Stimulated activated CD4-positive, alpha-beta T cell treated with anti-CD3 and anti-CD28 coated beads, Interleukin-12 subunit alpha, Interleukin-12 subunit beta, amount 100 ng/mL, for 48 hours (primary cell): Measurements from ENCODE around the gene ARID5B.

Experiments used
- DNase-seq, 3 donors: peaks; one replicate each; pipeline ENCODE4 v3.0.0-alpha.2; 2020; ENCODE audit warnings: low read depth in 2 of 3, low spot score in 1 of 3

The ARID5B gene

DNA sequence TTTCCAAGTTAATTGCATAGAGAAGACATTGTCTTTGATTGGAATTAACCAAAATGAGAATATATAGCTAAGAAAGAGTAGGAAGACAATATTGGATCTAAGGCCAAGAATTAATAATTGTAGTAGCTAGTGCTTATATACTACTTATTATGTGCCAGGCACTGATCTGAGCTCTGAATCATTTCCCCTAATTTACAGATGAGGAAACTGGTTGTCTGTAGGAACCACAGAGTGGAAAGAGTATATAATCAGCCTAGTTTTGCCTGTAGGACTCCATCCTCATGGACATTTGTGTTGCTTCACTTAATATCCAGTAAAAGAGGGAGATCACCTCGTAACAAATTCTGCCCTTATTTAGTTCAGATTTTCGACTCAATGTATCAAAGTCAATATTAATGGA lies 127.9 kb downstream of the ARID5B start:
- DNase-seq, result no peak

DNA sequence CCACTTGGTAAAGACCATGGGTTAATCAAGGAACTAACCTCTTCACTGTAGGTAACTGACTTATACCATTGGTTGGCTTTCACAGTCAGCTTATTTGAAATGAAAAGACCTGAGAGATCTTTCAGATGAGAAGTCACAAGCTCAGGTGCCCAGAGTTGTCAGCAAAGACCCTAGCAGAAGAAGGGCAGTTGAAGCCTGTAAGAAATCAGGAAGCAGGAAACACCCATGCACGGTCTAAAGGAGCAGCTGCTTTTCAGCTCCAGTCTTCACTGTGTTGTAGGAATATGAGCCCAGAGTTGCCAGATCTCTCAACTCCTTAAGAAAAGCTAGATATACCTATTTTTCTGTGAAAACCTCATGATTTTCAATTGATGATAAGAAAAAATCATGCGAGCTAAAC lies 130.0 kb downstream of the ARID5B start:
- no peak for DNase-seq

DNA sequence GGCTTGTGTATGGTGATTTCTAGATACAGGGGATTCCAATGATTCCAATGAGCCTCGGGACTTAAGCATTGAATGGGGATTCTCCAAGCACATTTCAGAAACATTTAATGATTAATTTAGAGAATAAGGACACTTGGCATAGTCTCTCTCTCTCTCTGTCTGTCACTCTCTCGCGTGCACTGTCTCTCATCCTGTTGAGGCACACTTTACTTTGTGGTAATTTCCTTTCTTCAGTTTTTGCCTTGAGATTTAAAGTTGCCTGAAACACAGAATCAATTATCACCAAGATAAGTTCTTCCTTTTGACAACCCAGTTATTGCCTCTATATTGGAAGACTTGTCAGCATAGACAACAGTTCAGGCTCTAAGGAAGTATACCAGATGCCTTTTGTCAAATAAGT lies 131.6 kb downstream of the ARID5B start:
- no peak for DNase-seq

DNA sequence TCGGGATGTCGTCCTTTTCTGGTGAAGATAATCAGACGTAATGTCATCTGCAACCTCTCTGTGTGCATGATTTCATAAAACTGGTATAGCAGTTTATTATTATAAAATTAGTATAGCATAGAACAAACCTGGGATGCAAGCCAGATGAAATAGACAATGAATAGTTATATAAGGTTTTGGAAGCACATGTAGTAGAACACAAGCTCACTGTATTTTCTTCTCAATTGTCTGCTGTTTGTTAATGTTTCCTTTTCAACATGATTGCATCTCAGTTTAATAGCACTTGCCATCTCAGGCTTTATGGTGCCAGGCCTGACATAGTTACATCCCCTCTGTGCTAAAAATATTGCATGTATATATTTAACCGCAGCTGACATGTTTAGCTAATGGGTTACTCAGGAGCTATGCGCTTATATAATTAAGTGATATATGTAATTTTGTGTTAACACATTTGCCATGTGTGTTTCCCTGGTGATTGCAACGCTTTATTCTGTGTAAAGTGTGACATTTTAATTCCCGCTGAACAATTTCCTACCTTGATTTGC lies 132.7 kb downstream of the ARID5B start:
- no peak for DNase-seq

DNA sequence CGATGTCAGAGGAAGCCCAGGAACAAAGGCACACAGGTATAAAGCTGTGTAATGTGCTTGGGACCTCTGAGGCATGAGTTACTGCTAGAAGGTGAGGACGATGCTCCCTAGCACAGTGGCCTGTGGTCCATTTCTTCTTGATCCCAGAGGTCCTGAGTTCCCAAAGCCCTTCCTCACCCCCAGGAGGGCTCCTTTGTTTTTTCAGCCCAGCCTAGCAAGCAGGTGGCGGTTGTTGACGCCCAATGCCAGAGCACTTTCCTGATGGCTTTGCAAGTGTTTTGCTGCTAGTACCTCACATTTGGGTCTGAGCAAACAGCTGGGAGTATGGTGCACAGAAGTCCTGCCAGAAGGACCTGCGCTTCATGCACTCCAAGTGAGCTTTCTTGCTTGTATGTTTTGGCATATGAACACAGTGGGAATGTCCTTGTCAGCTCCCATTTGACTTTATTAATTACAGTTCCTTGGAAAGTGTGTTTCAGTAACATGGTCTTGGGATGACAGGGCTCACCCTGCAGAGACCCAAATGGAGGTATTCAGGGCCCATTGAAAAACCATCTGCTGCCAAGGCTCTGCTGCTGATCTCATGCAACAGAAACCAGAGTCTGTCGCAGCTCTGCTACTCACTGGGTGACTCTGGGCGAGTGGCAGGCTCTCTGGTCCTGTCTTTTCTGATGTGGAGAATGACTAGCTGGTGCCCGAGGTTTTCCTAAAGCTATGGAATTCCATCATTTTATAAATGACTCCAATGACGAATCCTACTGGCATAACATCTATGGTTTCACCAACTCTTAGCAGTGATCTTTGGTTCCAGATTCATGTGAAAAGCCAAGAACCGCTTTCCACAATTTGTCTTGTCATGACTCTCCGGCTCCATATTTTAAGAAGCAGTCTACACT lies 134.9 kb downstream of the ARID5B start:
- no peak for DNase-seq

DNA sequence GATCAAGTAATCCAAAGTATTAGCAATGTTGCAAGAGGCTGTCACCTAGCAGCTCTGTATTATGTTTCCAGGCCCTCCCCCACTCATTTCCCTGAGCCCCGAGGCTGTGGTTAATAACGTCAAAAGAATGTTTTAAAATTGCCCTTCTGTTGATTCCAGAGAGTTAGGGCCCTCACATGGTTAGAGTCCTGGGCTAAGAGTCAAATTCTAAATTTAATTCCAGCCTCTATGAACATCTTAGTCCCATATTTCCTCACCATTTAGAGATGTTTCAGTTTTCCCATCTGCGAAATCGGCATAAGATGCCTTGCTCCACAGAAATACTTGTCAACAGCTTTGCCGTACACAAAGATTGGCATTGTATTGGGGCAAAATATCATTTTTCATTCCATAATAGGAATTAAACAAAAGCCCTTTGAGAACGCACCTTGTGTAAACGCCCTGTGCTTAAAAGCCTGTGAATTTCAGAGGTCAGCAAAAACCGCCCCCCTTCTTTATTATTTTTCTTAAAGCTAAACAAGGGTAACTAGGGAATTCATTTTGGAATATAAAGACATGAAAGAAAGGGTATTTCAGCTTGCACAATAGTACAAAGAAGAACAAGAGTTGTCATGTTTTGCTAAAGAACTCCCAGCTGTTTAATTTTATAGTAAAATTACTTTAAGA lies 135.8 kb downstream of the ARID5B start:
- no peak for DNase-seq

DNA sequence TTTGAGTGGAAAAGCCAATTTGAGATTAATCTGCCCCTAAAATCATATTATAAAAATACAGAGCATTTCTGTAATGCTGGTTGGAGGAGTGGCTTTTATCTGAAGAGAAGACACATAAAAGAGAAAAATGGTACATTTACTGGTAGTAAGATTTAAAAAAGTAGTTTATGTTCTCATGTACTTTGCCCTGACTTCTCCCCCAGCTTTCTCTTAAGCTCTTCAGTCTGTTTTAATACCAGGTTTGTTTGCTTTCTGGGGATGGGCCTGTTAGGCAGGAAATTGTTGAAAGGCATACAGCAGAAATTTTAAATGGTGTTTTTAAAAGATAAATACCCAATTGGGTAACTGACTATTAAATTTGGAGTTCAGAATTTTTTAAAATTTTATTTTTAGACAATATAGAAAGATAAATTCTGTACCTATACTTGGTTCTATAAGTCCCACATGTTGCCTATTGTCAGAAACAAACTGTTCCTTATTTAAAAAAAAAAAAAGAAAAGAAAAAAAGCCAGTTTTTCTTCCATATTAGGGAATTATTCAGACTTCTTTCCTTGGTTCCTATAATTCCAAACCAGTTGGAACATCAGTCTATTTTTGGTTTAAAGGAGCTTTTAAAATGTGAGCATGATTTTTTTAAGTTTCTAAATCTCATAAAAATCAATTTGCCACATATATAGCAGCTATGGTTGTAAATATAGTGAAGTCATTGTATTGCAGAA lies 136.6 kb downstream of the ARID5B start:
- DNase-seq, result no peak

DNA sequence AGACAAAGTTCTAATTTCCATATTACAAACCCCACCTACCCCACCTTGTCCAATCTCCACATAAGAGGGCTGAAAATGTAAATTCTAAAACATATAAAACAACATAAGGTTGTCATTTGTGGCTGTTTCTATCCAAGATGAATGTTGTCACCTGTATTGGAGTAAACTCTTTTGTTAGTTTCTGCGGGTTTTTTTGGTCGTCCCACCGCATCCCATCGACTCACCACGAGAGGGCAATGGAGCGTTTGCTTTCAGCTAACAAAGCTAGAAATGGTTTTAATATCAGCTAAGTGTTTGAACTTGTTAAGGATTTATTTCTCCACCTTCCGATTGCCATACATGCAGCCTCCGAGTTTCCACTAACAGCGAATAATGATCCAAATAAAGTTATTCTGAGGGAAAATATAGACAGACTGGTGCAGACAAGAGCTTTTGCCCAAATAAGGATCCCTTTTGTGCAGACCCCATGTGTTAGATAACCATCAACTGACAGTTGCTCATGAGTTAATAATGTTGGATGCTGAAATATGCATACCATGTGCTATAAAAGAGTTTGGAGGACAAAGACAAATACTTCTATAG lies 137.2 kb downstream of the ARID5B start:
- DNase-seq, result peak; percentile 51 to 67 (median 65)

DNA sequence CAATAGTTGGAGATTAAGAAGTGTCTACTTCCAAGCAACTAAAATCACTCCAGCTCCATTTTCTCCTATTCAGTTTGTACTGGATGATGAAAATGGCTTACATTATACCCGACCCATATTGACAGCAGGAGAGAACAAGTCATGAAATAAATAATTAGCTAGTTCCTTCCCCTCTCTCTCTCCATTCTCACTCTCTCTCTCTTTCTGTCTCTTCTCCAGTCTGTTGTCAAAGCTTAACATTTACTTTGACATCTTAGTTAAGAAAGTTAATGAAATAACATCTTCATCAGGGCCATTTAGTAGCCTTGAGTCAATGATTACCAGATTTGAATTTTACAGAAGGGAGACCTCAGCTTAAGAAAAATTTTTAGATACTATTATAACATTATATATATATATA lies 138.5 kb downstream of the ARID5B start:
- DNase-seq, result no peak

DNA sequence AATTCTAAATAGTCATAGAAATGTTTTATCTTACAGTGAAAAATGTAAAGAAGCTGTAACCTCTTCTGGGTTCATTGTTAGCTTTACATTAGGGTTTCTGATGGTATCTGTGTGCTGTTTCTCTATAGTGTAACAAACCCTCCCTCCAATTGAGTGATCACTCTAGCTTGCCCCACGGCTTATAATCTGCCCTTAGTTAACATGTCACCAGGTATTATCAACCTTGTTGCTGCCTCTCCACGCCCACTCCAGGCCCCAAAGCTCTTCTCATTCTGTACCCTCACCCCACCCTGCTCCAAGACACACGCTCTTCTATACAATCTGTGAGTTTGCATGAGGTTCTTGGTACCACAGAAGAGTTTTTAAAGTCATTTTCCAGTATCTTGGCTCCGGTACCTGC lies 139.4 kb downstream of the ARID5B start:
- no peak for DNase-seq

DNA sequence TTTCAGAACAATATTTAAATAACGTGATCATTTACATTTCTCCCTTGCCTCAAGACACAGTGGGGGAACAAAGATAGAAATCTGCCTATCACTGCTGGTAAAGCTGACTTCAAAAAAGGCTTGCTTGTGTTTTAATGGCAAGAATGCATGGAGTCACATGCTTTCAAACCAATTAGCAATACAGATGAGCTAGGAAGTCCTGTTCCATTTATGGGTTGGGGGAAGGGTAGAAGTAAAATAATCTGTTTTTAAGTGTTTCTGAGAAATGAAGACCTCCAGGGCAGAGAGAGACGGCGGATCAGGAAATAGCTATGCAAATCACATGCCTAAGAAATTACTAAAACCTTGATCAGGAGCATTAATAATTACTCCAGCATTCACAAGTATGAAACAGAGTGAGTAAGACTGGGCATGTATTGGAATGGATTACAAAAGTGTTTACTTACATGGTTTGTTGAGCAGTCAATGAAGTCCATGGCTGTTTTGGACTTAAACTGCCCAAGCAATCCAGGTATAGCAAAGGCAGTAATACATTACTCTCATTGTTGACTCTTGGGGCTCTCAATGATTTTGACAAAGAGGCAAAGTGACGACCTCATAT lies 142.0 kb downstream of the ARID5B start:
- no peak for DNase-seq

DNA sequence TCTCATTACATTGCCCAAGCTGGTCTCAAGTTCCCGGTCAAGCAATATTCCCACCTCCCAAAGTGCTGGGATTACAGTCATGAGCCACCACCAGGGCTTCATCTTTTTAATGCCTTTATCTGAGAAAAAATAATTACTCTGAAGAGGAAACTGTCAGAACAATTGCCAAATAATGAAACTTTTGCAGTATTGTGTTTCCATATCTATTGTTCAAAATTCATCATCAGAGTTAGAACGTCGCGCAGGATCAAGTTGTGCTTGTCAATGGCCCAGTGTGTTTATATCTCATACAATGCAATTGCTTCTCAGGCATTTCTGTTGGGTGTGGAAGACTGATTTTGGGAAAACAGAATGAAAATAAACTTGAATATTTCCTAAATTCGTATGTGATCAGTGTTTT lies 143.1 kb downstream of the ARID5B start:
- no peak for DNase-seq

DNA sequence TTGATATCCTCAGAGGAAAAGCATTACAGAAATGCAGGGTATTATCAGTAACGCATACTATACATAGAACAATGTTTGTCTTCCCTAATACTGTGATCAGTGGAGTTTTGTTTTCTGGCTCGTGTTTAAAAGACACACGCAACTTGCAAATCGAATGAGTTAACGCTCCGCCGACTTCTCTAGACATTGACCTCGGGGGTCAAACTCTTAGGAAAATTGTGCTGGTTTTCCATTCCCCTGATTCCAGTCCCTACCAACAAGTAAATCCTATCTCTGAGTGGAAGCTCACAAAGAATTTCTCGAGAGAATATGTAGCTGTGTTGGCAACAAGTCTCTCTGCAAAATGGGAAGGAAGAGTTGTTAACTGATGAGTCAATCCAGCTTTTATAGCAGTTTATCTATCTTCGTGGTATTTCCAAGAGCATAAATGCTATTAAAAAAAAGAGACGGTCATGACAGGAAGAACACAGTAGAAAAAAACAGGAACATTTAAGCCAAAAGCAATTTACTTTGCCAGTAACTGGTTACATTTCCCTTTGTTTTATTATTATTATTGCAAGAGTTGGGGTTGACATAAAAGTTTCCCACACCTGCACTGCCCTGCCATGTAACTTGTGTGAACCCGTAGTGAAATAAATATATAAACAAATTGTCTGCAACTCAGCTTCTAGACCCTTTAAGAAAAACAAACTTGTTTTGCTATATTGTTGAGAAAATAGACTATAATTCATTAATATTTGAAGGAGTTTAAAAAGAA lies 144.4 kb downstream of the ARID5B start:
- DNase-seq, result no peak

DNA sequence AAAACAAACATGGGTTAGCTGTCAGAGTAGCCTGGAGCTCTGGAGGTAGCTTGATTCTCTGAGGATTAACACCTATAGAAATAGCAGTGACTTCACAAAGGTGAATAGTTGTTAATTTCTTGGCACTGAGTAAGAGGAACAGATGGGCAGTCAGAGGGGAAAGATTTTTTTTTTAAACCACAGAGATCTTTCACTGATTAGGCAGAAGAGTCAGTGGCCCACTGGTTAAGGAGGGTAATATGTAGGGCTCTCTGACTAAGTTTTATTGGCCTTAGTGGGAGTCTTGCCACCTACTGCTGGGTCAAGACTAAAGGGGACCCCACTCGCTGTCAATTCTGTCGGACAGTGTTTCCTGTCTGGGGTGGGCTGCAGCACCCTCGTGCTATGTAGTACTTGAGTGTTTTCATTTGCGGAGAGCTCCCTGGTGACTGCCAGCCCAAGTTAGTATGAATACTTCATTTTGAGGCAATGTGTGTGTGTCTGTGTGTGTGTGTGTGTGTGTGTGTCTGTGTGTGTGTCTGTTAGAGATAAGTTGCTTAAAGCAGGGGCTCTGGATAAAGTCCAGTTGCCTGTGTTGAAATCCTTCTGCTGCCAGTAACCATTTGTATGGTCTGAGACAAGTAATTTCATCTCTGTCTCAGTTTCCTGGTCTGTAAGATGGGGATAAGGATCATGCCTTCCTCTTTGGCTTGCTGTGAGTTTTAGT lies 145.2 kb downstream of the ARID5B start:
- DNase-seq, result no peak

DNA sequence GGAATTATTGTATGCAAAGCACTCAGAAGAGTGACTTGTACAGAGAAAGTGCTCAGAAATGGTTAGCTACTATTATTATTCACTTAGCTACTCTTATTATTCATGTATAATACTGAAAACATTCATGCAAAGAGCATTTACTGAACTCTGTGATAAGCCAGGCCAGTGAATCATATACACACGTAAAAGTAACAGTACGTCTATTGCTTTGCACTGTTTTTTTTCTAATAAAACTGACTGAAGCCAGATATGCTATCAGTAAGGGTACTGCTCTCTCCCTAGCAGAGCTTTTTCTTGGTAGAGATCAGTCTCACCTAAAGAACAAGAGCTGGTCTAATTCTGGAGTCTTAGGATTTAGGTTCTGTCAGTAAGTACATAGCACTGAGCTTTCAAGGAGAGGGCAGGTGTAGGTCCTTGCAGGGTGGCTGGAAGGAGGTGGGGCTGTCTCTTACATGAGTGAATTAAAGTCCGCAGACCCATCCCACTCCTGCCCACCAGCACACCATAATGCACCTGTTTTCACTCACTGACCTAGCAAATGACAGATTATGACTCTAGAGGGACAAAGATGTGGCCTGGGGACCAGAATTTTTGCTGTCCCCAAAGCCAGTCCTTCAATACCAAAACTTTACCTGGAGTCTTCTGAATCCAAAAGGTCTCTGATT lies 145.9 kb downstream of the ARID5B start:
- no peak for DNase-seq

DNA sequence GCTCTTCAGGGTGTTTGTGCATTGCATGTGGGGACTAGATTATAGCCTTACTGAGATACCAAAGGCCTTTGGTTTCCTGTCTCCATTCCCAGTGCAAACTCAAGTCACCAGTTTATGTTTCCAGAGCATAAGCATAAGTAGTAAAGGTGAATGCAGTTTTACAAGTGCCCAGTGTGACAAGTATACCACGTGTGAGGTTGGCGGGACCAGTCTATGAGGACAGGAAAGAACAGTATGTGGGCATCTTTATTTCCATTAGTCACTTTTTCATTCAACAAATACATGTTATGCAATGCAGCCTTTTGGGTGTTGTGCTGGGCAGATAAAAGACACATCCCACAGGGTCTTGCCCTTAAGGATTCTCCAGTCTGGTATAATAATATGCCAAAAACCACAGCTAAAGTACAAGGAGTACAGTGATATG lies 146.5 kb downstream of the ARID5B start:
- DNase-seq, result peak in 2 of 3 donors; percentile 45 to 53

DNA sequence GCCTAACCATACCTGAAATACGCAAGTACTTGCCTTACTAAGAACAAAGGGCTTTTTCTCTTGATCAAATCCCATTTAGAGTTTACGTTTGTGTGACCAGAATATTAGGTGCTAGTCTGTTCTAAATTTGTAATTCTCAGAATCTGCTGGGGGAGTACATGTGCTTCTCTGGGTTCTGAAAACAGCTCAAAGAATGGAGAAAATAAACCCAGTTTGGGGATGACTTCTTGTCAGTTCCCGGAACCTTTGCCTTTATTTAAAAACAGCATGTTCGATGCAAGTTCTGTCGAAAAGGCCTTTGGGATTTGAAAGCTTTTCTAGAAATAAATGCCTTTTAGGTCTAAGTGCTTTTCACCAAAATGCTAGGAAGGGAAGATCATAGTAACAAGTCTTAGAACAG lies 147.0 kb downstream of the ARID5B start:
- DNase-seq, result no peak

DNA sequence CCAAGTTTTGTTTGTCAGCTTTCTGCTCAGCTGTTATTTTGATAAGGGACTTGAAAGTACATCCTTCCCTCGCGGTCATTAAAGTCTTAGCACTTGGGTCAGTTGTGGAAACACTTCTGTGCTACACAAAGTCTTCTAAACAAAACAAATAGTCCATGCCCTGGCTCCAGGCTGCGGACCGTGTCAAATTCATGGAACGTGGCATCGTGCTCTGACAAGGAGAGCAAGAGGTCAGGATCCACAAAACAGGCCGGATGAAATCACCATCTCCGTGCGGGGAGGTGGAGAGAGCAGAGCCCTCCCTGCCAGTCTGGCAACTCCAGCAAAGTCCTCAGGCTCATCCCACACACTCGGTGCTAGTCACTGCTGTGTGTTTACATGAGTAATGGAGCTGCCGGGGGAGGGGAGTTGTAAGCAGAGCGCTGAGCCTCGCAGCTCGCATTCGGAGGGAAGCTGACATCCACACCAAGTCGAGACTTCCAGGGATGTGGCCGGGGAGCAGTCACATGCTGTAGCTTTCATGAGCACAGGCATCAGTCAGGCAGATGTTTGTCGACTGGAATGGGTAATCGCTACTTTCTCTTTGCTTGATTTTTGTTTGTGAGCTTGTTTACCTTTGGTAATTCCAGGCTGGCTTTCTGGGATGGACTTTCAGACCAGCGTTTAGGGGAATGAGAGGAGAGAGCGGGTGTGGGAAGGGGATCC lies 147.6 kb downstream of the ARID5B start:
- peak; percentile 76 to 78 (median 77) for DNase-seq
